H9 (cell line): Measurements from ENCODE around the gene CXCL8. TPM values are rescaled to one million over a fixed set of nuclear protein-coding genes. Genes with fewer than 3 reads are reported as not detected.

Source experiments
- DNase-seq: peaks from one replicate; pipeline ENCODE4 v3.0.0-alpha.2; 2017
- H2AFZ ChIP-seq: one replicate; pipeline ENCODE4 v1.6.1; 2013; ENCODE audit warnings: mild to moderate bottlenecking, low read length, control low read depth, moderate library complexity
- H2AK5ac ChIP-seq: 2 replicates; pipeline ENCODE4 v1.6.1; 2013; ENCODE audit warnings: low read length, control low read depth, mixed read lengths; ENCODE audit not compliant: insufficient read length
- H2BK120ac ChIP-seq: one replicate; pipeline ENCODE4 v1.6.1; 2013; ENCODE audit warnings: low read depth, mild to moderate bottlenecking, low read length, control low read depth, inconsistent platforms; ENCODE audit not compliant: poor library complexity, severe bottlenecking
- H2BK12ac ChIP-seq: 2 replicates; pipeline ENCODE4 v1.6.1; 2013; ENCODE audit warnings: low read length, control low read depth, mixed read lengths, low read depth; ENCODE audit not compliant: insufficient read length
- H2BK15ac ChIP-seq: 2 replicates; pipeline ENCODE4 v1.6.1; 2013; ENCODE audit warnings: low read depth, low read length, control low read depth
- H2BK20ac ChIP-seq: one replicate; pipeline ENCODE4 v1.6.1; 2013; ENCODE audit warnings: low read depth, mild to moderate bottlenecking, low read length, control low read depth, inconsistent platforms; ENCODE audit not compliant: poor library complexity, severe bottlenecking
- H2BK5ac ChIP-seq: 2 replicates; pipeline ENCODE4 v1.6.1; 2013; ENCODE audit warnings: low read length, control low read depth, mixed read lengths; ENCODE audit not compliant: insufficient read length
- H3K14ac ChIP-seq: 2 replicates; pipeline ENCODE4 v1.6.1; 2013; ENCODE audit warnings: low read length, control low read depth; ENCODE audit not compliant: insufficient read depth
- H3K18ac ChIP-seq: 2 replicates; pipeline ENCODE4 v1.6.1; 2013; ENCODE audit warnings: low read depth, mild to moderate bottlenecking, mixed read lengths, low read length, control low read depth; ENCODE audit not compliant: insufficient read length
- H3K23ac ChIP-seq: 2 replicates; pipeline ENCODE4 v1.6.1; 2013; ENCODE audit warnings: low read length, control low read depth, mixed read lengths, low read depth; ENCODE audit not compliant: insufficient read length
- H3K23me2 ChIP-seq: 2 replicates; pipeline ENCODE4 v1.6.1; 2013; ENCODE audit warnings: low read depth, mild to moderate bottlenecking, mixed read lengths, low read length, control low read depth; ENCODE audit not compliant: insufficient read length, poor library complexity, severe bottlenecking
- H3K27ac ChIP-seq: 2 replicates; pipeline ENCODE4 v1.5.1; 2013; ENCODE audit warnings: low read length, control low read depth, mixed read lengths, low read depth; ENCODE audit not compliant: insufficient read length
- H3K27me3 ChIP-seq: 2 replicates; pipeline ENCODE4 v1.6.1; 2013; ENCODE audit warnings: low read length, control low read depth, inconsistent platforms; ENCODE audit not compliant: insufficient read depth
- H3K4ac ChIP-seq: 2 replicates; pipeline ENCODE4 v1.6.1; 2013; ENCODE audit warnings: low read depth, mild to moderate bottlenecking, control low read depth, inconsistent platforms, low read length, moderate library complexity
- H3K4me1 ChIP-seq: 2 replicates; pipeline ENCODE4 v1.6.1; 2013; ENCODE audit warnings: low read length, control low read depth, inconsistent platforms; ENCODE audit not compliant: insufficient read depth
- H3K4me2 ChIP-seq: 2 replicates; pipeline ENCODE4 v1.6.1; 2013; ENCODE audit warnings: low read length, control low read depth, mixed read lengths; ENCODE audit not compliant: insufficient read length, insufficient read depth
- H3K56ac ChIP-seq: 2 replicates; pipeline ENCODE4 v1.6.1; 2013; ENCODE audit warnings: low read depth, mild to moderate bottlenecking, mixed read lengths, low read length, control low read depth; ENCODE audit not compliant: insufficient read length
- H3K79me1 ChIP-seq: 2 replicates; pipeline ENCODE4 v1.6.1; 2013; ENCODE audit warnings: low read depth, mild to moderate bottlenecking, moderate library complexity, low read length, control low read depth, inconsistent platforms; ENCODE audit not compliant: insufficient read depth, poor library complexity, severe bottlenecking
- H3K79me2 ChIP-seq: 2 replicates; pipeline ENCODE4 v1.6.1; 2013; ENCODE audit warnings: low read length, control low read depth, inconsistent platforms; ENCODE audit not compliant: insufficient read depth
- H3K9ac ChIP-seq: 2 replicates; pipeline ENCODE4 v1.6.1; 2013; ENCODE audit warnings: low read length, control low read depth, mixed read lengths; ENCODE audit not compliant: insufficient read length; ENCODE audit errors: extremely low read depth
- H3K9me3 ChIP-seq: one replicate; pipeline ENCODE4 v1.6.1; 2013; ENCODE audit warnings: low read depth, low read length, inconsistent platforms; ENCODE audit not compliant: control insufficient read depth
- H3T11ph ChIP-seq: one replicate; pipeline ENCODE4 v1.6.1; 2013; ENCODE audit warnings: mild to moderate bottlenecking, low read length, control low read depth, inconsistent platforms
- H4K20me1 ChIP-seq: one replicate; pipeline ENCODE4 v1.6.1; 2013; ENCODE audit not compliant: control insufficient read depth, insufficient read length, insufficient read depth
- H4K5ac ChIP-seq: 2 replicates; pipeline ENCODE4 v1.6.1; 2013; ENCODE audit warnings: low read depth, mild to moderate bottlenecking, mixed read lengths, low read length, control low read depth; ENCODE audit not compliant: insufficient read length
- H4K8ac ChIP-seq: replicated peaks from 2 replicates; pipeline ENCODE4 v1.6.1; 2013; ENCODE audit warnings: low read length, control low read depth, mixed read lengths, low read depth; ENCODE audit not compliant: insufficient read length
- H4K91ac ChIP-seq: 2 replicates; pipeline ENCODE4 v1.6.1; 2013; ENCODE audit warnings: low read depth, mild to moderate bottlenecking, moderate library complexity, mixed read lengths, low read length, control low read depth; ENCODE audit not compliant: insufficient read length
- H3K27ac Mint-ChIP-seq, 3 experiments: 2 replicates in 2 of 3; 3 replicates in 1 of 3; pipeline ENCODE4 v1.8.0; 2020 to 2021; ENCODE audit warnings: mixed read lengths in 3 of 3, mild to moderate bottlenecking in 1 of 3, moderate library complexity in 1 of 3
- H3K27me3 Mint-ChIP-seq: 2 replicates; pipeline ENCODE4 v1.8.0; 2021; ENCODE audit warnings: low read depth, mild to moderate bottlenecking, moderate library complexity, mixed read lengths
- H3K36me3 Mint-ChIP-seq, 3 experiments: 2 replicates in 2 of 3; 3 replicates in 1 of 3; pipeline ENCODE4 v1.8.0; 2020 to 2021; ENCODE audit warnings: low read depth in 3 of 3, mixed read lengths in 3 of 3; ENCODE audit not compliant: insufficient read depth in 1 of 3
- H3K4me1 Mint-ChIP-seq, 2 experiments: 2 replicates each; pipeline ENCODE4 v1.8.0; 2020; ENCODE audit warnings: mixed read lengths in 2 of 2
- H3K4me3 Mint-ChIP-seq, 2 experiments: 2 replicates in 1 of 2; 3 replicates in 1 of 2; pipeline ENCODE4 v1.8.0; 2020 to 2021; ENCODE audit warnings: mild to moderate bottlenecking in 2 of 2, mixed read lengths in 2 of 2, moderate library complexity in 1 of 2
- H3K9me3 Mint-ChIP-seq, 2 experiments: 2 replicates in 1 of 2; 3 replicates in 1 of 2; pipeline ENCODE4 v1.8.0; 2020; ENCODE audit warnings: mild to moderate bottlenecking in 2 of 2, mixed read lengths in 2 of 2, moderate library complexity in 1 of 2
- WGBS: extraction: QIAGEN DNeasy Blood & Tissue Kit; methylation state at CpG from one replicate; pipeline ENCODE4 v1.1.7; 2013; ENCODE audit warnings: missing lambda C conversion rate, low lambda C conversion rate, mixed read lengths; ENCODE audit not compliant: insufficient read length; ENCODE audit errors: extremely low coverage; 5-methylcytosine and 5-hydroxymethylcytosine counted together
- total RNA-seq: library from RNA; stranded (reverse); gene quantifications from 2 replicates; pipeline ENCODE4 v1.2.1, GENCODE V29; 2021
- TF ChIP-seq, protein P1 (sequence below): fragments of 200-600 bp; sonication (generic); conservative IDR thresholded peaks from 3 replicates; pipeline ENCODE4 v1.8.0; 2021; ENCODE audit warnings: antibody characterized with exemption, mild to moderate bottlenecking

The CXCL8 gene
- total RNA-seq, 1 experiment from 2014 or later = not detected

DNA sequence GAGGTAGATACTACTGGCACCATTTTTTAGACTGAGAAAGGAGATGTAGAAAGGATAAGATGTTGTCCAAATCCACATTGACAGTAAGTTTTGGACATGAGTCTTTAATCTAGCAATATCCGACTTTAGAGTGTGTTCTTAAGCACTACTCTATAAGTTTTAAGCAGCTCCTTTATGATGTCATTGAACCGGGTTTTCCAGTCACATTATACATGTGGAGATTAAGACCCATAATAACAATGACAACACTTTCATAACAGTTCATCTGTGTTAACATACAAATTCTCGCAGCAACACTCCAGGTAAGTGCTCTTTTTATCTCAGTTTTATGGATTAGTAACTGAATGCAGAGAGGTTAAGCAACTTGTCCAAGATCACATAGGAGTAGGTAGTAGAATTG, 30.3 kb upstream of the CXCL8 start:
- H3K18ac ChIP-seq = no peak overlapping the region
- H3T11ph ChIP-seq = no peak overlapping the region
- no CpG with 5 or more reads among the region's 3 CpGs for WGBS
- H3K14ac ChIP-seq = no peak overlapping the region
- no peak overlapping the region for H4K91ac ChIP-seq
- no peak overlapping the region for H3K9ac ChIP-seq
- Mint-ChIP-seq H3K27me3 (no peaks in the 10 kb centered on the region), H3K27ac (no peak overlapping the region), H3K9me3 (no peaks in the 10 kb centered on the region), H3K4me1 (peaks cover 3 to 10% of the 10 kb centered on the region in 2 experiments), H3K4me3 (no peak overlapping the region), H3K36me3 (no peaks in the 10 kb centered on the region)
- H3K23ac ChIP-seq = no peak overlapping the region
- H4K5ac ChIP-seq = no peak overlapping the region
- no peaks in the 10 kb centered on the region for H3K79me2 ChIP-seq
- H2BK15ac ChIP-seq = no peak overlapping the region
- no peaks in the 10 kb centered on the region for H3K27me3 ChIP-seq
- no peak overlapping the region for H3K4ac ChIP-seq
- no peaks in the 10 kb centered on the region for H3K79me1 ChIP-seq
- no peaks in the 10 kb centered on the region for H3K23me2 ChIP-seq
- H2BK5ac ChIP-seq = no peak overlapping the region
- no peak overlapping the region for H3K4me2 ChIP-seq
- H3K4me1 ChIP-seq = 0 out of 2 replicates have a peak, but pooled peaks cover 3% of the 10 kb centered on the region
- H2AFZ ChIP-seq = no peak overlapping the region
- no peak overlapping the region for H2BK12ac ChIP-seq
- no peak overlapping the region for H2BK20ac ChIP-seq
- no peaks in the 10 kb centered on the region for H3K9me3 ChIP-seq
- H2BK120ac ChIP-seq = no peak overlapping the region
- H4K8ac ChIP-seq = no peak overlapping the region
- no peaks in the 10 kb centered on the region for H4K20me1 ChIP-seq
- TF ChIP-seq, protein P1, sequence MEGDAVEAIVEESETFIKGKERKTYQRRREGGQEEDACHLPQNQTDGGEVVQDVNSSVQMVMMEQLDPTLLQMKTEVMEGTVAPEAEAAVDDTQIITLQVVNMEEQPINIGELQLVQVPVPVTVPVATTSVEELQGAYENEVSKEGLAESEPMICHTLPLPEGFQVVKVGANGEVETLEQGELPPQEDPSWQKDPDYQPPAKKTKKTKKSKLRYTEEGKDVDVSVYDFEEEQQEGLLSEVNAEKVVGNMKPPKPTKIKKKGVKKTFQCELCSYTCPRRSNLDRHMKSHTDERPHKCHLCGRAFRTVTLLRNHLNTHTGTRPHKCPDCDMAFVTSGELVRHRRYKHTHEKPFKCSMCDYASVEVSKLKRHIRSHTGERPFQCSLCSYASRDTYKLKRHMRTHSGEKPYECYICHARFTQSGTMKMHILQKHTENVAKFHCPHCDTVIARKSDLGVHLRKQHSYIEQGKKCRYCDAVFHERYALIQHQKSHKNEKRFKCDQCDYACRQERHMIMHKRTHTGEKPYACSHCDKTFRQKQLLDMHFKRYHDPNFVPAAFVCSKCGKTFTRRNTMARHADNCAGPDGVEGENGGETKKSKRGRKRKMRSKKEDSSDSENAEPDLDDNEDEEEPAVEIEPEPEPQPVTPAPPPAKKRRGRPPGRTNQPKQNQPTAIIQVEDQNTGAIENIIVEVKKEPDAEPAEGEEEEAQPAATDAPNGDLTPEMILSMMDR = no peak
- no peak overlapping the region for H3K27ac ChIP-seq
- DNase-seq = no peak
- no peak overlapping the region for H2AK5ac ChIP-seq
- H3K56ac ChIP-seq = no peak overlapping the region
